GM12878 (cell line): Measurements from ENCODE around the gene DUOX1. TPM values are rescaled to one million over a fixed set of nuclear protein-coding genes. Genes with fewer than 3 reads are reported as not detected.

Experiments used
- BACH1 ChIP-seq: fragments of 450-650 bp; IDR thresholded peaks from 2 replicates; pipeline ENCODE4 v1.6.1; 2017; ENCODE audit warnings: mild to moderate bottlenecking, borderline replicate concordance
- EZH2 ChIP-seq: IDR thresholded peaks from 2 replicates; pipeline ENCODE4 v1.6.1; 2012; ENCODE audit warnings: low read depth, mild to moderate bottlenecking, control low read depth, inconsistent platforms, low read length, borderline replicate concordance; ENCODE audit not compliant: control insufficient read depth
- FOXM1 ChIP-seq: IDR thresholded peaks from 2 replicates; pipeline ENCODE4 v1.6.1; 2012; ENCODE audit warnings: low read depth, mild to moderate bottlenecking, inconsistent platforms, low read length, moderate library complexity
- JUND ChIP-seq: IDR thresholded peaks from 2 replicates; pipeline ENCODE4 v1.6.1; 2012; ENCODE audit warnings: low read depth, mild to moderate bottlenecking, low read length, improper control_type of control experiment, moderate library complexity
- MEF2B ChIP-seq: fragments of 450-650 bp; IDR thresholded peaks from 2 replicates; pipeline ENCODE4 v1.6.1; 2018; ENCODE audit warnings: mild to moderate bottlenecking, moderate library complexity; ENCODE audit not compliant: partially characterized antibody, poor library complexity, severe bottlenecking
- NFXL1 ChIP-seq: fragments of 450-650 bp; IDR thresholded peaks from 2 replicates; pipeline ENCODE4 v1.6.1; 2017; ENCODE audit warnings: antibody characterized with exemption, mild to moderate bottlenecking, borderline replicate concordance
- NKRF ChIP-seq: fragments of 450-650 bp; conservative IDR thresholded peaks from 2 replicates; pipeline ENCODE4 v1.6.1; 2017; ENCODE audit warnings: mild to moderate bottlenecking, moderate library complexity
- POLR2A ChIP-seq: IDR thresholded peaks from 2 replicates; pipeline ENCODE4 v1.6.1; 2011; ENCODE audit warnings: low read depth, mild to moderate bottlenecking, low read length
- PRDM15 ChIP-seq: fragments of 450-650 bp; formaldehyde crosslinking; IDR thresholded peaks from 2 replicates; pipeline ENCODE4 v1.4.0; 2020; ENCODE audit warnings: mild to moderate bottlenecking, moderate library complexity
- RUNX3 ChIP-seq: IDR thresholded peaks from 2 replicates; pipeline ENCODE4 v1.6.1; 2012; ENCODE audit warnings: low read length, inconsistent platforms
- SMARCA5 ChIP-seq: fragments of 450-650 bp; IDR thresholded peaks from 2 replicates; pipeline ENCODE4 v1.6.1; 2017; ENCODE audit warnings: mild to moderate bottlenecking
- SRF ChIP-seq, 2 experiments: IDR thresholded peaks; 2 replicates each; pipeline ENCODE4 v1.6.1; 2011; ENCODE audit warnings: low read depth in 2 of 2, low read length in 2 of 2, mild to moderate bottlenecking in 1 of 2, moderate library complexity in 1 of 2
- SUPT20H ChIP-seq: IDR thresholded peaks from 2 replicates; pipeline ENCODE4 v1.6.1; 2011; ENCODE audit warnings: low read depth, mild to moderate bottlenecking, low read length, moderate library complexity, borderline replicate concordance; ENCODE audit not compliant: control insufficient read depth
- WRNIP1 ChIP-seq: IDR thresholded peaks from 2 replicates; pipeline ENCODE4 v1.6.1; 2011; ENCODE audit warnings: low read depth, low read length, improper control_type of control experiment, borderline replicate concordance
- ZBTB33 ChIP-seq: fragments of 450-650 bp; IDR thresholded peaks from 2 replicates; pipeline ENCODE4 v1.6.1; 2017; ENCODE audit warnings: mild to moderate bottlenecking
- ZBTB4 ChIP-seq: fragments of 450-650 bp; formaldehyde crosslinking; IDR thresholded peaks from 2 replicates; pipeline ENCODE4 v1.4.0; 2022; ENCODE audit warnings: mild to moderate bottlenecking, moderate library complexity
- ZNF24 ChIP-seq: fragments of 450-650 bp; IDR thresholded peaks from 2 replicates; pipeline ENCODE4 v1.6.1; 2017; ENCODE audit warnings: antibody characterized with exemption, mild to moderate bottlenecking
- polyA plus RNA-seq, 11 experiments: library from polyadenylated mRNA; depleted of rRNA in 4 of 11; unstranded in 6 of 11; stranded (reverse) in 5 of 11; fragments of >200 nt; fragmentation: Nextera tagmentation in 4 of 11; fragmentation: Illumina TruSeq in 1 of 11; extraction: Ambion mirVana in 4 of 11; extraction: Trizol in 1 of 11; gene quantifications; 1 replicate in 1 of 11; 2 replicates in 10 of 11; pipeline versions ENCODE4 v1.2.1 to v1.2.3, GENCODE V29; 2011 to 2016; ENCODE audit warnings: inconsistent platforms in 2 of 11, missing spikeins in 2 of 11, low read depth in 1 of 11
- total RNA-seq, 4 experiments: library from RNA; depleted of rRNA in 3 of 4; stranded (reverse); fragments of >200 nt in 3 of 4; fragmentation: Illumina TruSeq in 1 of 4; extraction: Trizol in 1 of 4; gene quantifications; 2 replicates each; pipeline versions ENCODE4 v1.2.1 to v1.2.3, GENCODE V29; 2013 to 2021

DUOX1 gene
- total and polyA plus RNA-seq, 10 of the 15 experiments (the other 5 are each of a cell fraction or from before 2014, with no cell fraction given) = 0.02 to 2.1 (median 0.26) TPM; not detected in 3

- TF ChIP-seq PRDM15 (CRISPR knock-in tag) = no peak
- no peak for TF ChIP-seq WRNIP1
- TF ChIP-seq FOXM1 = no peak
- peak; percentile 34 for TF ChIP-seq POLR2A
- TF ChIP-seq JUND = no peak
- 0 out of 2 replicates have a peak, but pooled peaks have one; percentile 9 for TF ChIP-seq BACH1
- TF ChIP-seq ZBTB4 = no peak
- TF ChIP-seq SMARCA5 = no peak
- no peak for TF ChIP-seq NFXL1
- TF ChIP-seq ZBTB33 = no peak
- TF ChIP-seq EZH2 = no peak
- no peak for TF ChIP-seq ZNF24
- TF ChIP-seq MEF2B = no peak
- peak; percentile 19; the same call in 1 of the 2 replicates for TF ChIP-seq RUNX3
- TF ChIP-seq SRF (IDR thresholded peaks at IDR 0.05; ENCODE audit: low read depth in 2 of 2, low read length in 2 of 2) = no peak
- TF ChIP-seq SUPT20H = no peak
- no peak for TF ChIP-seq NKRF
These were observed 33.1 kb downstream of the DUOX1 start (continued) for GRCh38 chr15:45162771-45163507.
